DOHH2 (cell line): ENCODE results near the gene ANKHD1.
A peak's percentile ranks its signal among the peaks of the same experiment; 100 is the strongest.

ENCODE experiments used
- H3F3A ChIP-seq: fragments of 200-600 bp; sonication (generic), shearing (Covaris generic); 2 replicates; pipeline ENCODE4 v1.6.0; 2016; ENCODE audit warnings: antibody characterized with exemption, mild to moderate bottlenecking; ENCODE audit not compliant: control insufficient read depth, insufficient read depth
- H3K27ac ChIP-seq: fragments of 200-600 bp; sonication (generic); 2 replicates; pipeline ENCODE4 v1.5.1; 2014; ENCODE audit warnings: low read depth, mild to moderate bottlenecking, low read length, moderate library complexity
- H3K27me3 ChIP-seq: fragments of 200-600 bp; sonication (generic); 2 replicates; pipeline ENCODE4 v1.6.1; 2014; ENCODE audit warnings: mild to moderate bottlenecking, low read length, mixed read lengths; ENCODE audit not compliant: control insufficient read depth
- H3K36me3 ChIP-seq: fragments of 200-600 bp; sonication (generic); 2 replicates; pipeline ENCODE4 v1.6.1; 2014; ENCODE audit warnings: mild to moderate bottlenecking, low read length, moderate library complexity, mixed read lengths; ENCODE audit not compliant: control insufficient read depth
- H3K4me1 ChIP-seq: fragments of 200-600 bp; sonication (generic); 2 replicates; pipeline ENCODE4 v1.6.1; 2014; ENCODE audit warnings: mild to moderate bottlenecking, low read length, mixed read lengths; ENCODE audit not compliant: control insufficient read depth
- H3K4me2 ChIP-seq: fragments of 200-600 bp; sonication (generic); 2 replicates; pipeline ENCODE4 v1.6.0; 2014; ENCODE audit warnings: mild to moderate bottlenecking, low read length, moderate library complexity
- H3K4me3 ChIP-seq: fragments of 200-600 bp; sonication (generic); 2 replicates; pipeline ENCODE4 v1.5.1; 2014; ENCODE audit warnings: mild to moderate bottlenecking, low read length, mixed read lengths
- H3K79me2 ChIP-seq: fragments of 200-600 bp; sonication (generic); 2 replicates; pipeline ENCODE4 v1.6.1; 2014; ENCODE audit warnings: mild to moderate bottlenecking, low read length, mixed read lengths; ENCODE audit not compliant: control insufficient read depth
- H3K9me2 ChIP-seq: fragments of 200-600 bp; sonication (generic); replicated peaks from 2 replicates; pipeline ENCODE4 v1.6.1; 2014; ENCODE audit warnings: mild to moderate bottlenecking, low read length, mixed read lengths; ENCODE audit not compliant: control insufficient read depth
- H3K9me3 ChIP-seq: fragments of 200-600 bp; sonication (generic); 2 replicates; pipeline ENCODE4 v1.6.1; 2014; ENCODE audit warnings: antibody characterized with exemption, low read length, mixed read lengths; ENCODE audit not compliant: control insufficient read depth, insufficient read depth
- H4K20me1 ChIP-seq: fragments of 200-600 bp; sonication (generic); 2 replicates; pipeline ENCODE4 v1.6.0; 2014; ENCODE audit warnings: low read depth, mild to moderate bottlenecking, antibody characterized with exemption, low read length, moderate library complexity; ENCODE audit not compliant: control insufficient read depth, insufficient read depth
- EZH2phosphoT487 ChIP-seq: fragments of 200-600 bp; sonication (generic); IDR thresholded peaks from 2 replicates; pipeline ENCODE4 v1.6.1; 2017; ENCODE audit warnings: borderline replicate concordance, mild to moderate bottlenecking, antibody characterized with exemption, low read length, moderate library complexity, mixed read lengths
- TF ChIP-seq, protein P1 (sequence below): fragments of 200-600 bp; sonication (generic); IDR thresholded peaks from one replicate; pipeline ENCODE4 v1.5.1; 2014; ENCODE audit warnings: antibody characterized with exemption, mild to moderate bottlenecking, low read depth, low read length; ENCODE audit not compliant: poor library complexity, severe bottlenecking

Gene ANKHD1

GRCh38 chr5:140553657-140554056 is 152.0 kb downstream of the ANKHD1 start:
- no peaks in the 10 kb centered on the region for H3K9me2 ChIP-seq
- peaks cover 51% of the 10 kb centered on the region for H3K4me1 ChIP-seq
- no peaks in the 10 kb centered on the region; the same call in 1 of the 2 replicates for H3F3A ChIP-seq
- TF ChIP-seq, protein P1, sequence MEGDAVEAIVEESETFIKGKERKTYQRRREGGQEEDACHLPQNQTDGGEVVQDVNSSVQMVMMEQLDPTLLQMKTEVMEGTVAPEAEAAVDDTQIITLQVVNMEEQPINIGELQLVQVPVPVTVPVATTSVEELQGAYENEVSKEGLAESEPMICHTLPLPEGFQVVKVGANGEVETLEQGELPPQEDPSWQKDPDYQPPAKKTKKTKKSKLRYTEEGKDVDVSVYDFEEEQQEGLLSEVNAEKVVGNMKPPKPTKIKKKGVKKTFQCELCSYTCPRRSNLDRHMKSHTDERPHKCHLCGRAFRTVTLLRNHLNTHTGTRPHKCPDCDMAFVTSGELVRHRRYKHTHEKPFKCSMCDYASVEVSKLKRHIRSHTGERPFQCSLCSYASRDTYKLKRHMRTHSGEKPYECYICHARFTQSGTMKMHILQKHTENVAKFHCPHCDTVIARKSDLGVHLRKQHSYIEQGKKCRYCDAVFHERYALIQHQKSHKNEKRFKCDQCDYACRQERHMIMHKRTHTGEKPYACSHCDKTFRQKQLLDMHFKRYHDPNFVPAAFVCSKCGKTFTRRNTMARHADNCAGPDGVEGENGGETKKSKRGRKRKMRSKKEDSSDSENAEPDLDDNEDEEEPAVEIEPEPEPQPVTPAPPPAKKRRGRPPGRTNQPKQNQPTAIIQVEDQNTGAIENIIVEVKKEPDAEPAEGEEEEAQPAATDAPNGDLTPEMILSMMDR = no peak
- no peak for TF ChIP-seq EZH2phosphoT487
- peaks cover 78% of the 10 kb centered on the region for H3K36me3 ChIP-seq
- no peak overlapping the region for H3K4me3 ChIP-seq
- peak overlapping the region; percentile 7; the same call in 1 of the 2 replicates for H3K4me2 ChIP-seq
- peaks cover 50% of the 10 kb centered on the region for H3K79me2 ChIP-seq
- H4K20me1 ChIP-seq = no peaks in the 10 kb centered on the region
- no peaks in the 10 kb centered on the region for H3K27me3 ChIP-seq
- no peaks in the 10 kb centered on the region for H3K9me3 ChIP-seq
- H3K27ac ChIP-seq = no peak overlapping the region

DNA sequence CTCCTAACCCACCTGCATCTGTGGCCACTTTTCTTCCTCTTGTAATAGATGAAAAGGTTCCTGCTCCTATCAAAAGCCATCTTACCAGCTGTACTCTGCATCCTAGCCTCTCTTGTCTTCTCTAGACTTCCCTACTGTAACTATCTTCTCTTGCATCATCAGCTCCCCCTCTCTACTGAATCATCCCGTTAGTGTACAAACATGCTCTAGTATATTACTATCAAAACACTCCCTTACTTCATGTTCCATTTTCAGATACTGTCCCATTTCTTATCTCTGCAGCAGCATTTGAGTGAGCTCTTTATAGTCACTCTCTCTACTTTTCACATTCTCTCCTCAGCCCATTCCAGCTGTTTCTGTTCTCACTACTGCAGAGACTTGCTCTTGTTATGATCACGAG is 152.8 kb downstream of the ANKHD1 start:
- Histone ChIP-seq H3K4me2 (peak overlapping the region; percentile 8), H3K27ac (no peak overlapping the region)

DNA sequence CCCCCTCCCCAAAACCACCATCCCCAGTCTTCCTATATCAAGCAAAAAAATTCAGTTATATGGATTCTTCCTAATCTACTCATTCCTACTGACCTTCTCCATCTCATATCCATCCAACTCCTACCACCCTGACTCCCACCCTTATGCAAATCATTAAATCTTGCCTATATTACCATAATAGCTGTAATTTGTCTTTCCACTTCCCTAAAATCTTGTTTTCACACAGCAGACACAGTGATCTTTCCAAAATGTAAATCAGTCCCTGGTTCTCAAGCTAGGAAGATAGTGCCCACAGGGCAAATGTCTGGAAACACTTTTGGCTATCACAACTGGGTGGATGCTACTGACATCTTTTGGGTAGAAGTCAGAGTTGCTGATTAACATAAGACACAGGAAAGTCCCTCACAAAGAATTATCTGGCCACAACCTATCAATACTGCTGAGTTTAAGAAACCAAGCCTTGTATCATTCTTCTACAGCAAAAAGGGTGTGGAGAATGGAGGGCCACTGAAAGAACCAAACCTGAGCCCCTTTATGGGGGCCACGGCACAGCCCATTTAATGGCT is 154.2 kb downstream of the ANKHD1 start:
- peaks cover 57% of the 10 kb centered on the region for H3K36me3 ChIP-seq
- peak overlapping the region; percentile 47 for H3K27ac ChIP-seq
- no peaks in the 10 kb centered on the region for H4K20me1 ChIP-seq
- TF ChIP-seq EZH2phosphoT487 = no peak
- TF ChIP-seq, protein P1 = no peak
- H3K27me3 ChIP-seq = no peaks in the 10 kb centered on the region
- peaks cover 48% of the 10 kb centered on the region for H3K79me2 ChIP-seq
- H3F3A ChIP-seq = no peaks in the 10 kb centered on the region
- H3K4me3 ChIP-seq = peak overlapping the region; percentile 93
- H3K4me1 ChIP-seq = peaks cover 41% of the 10 kb centered on the region
- peak overlapping the region; percentile 81 for H3K4me2 ChIP-seq
- H3K9me3 ChIP-seq = no peaks in the 10 kb centered on the region
- no peaks in the 10 kb centered on the region for H3K9me2 ChIP-seq

More for the DNA sequence above, 152.8 kb downstream of the ANKHD1 start:
- H3K36me3 ChIP-seq = peaks cover 71% of the 10 kb centered on the region
- no peaks in the 10 kb centered on the region for H3K9me3 ChIP-seq
- no peaks in the 10 kb centered on the region for H4K20me1 ChIP-seq
- H3K9me2 ChIP-seq = no peaks in the 10 kb centered on the region
- no peaks in the 10 kb centered on the region for H3K27me3 ChIP-seq
- H3F3A ChIP-seq = no peaks in the 10 kb centered on the region; the same call in 1 of the 2 replicates
- H3K4me3 ChIP-seq = no peak overlapping the region
- peaks cover 48% of the 10 kb centered on the region for H3K79me2 ChIP-seq
- no peak for TF ChIP-seq EZH2phosphoT487
- TF ChIP-seq, protein P1 = no peak
- peaks cover 43% of the 10 kb centered on the region for H3K4me1 ChIP-seq
